Effector CD8-positive, alpha-beta T cell (primary cell): ENCODE results near the gene BIK.
A peak's percentile ranks its signal among the peaks of the same experiment; 100 is the strongest.
"Not testable (repeated sequence)": the region's sequence is repeated elsewhere in the genome, so short reads cannot be mapped to it uniquely, and the experiment has no call there.

Source experiments
- DNase-seq: peaks from one replicate; lab custom pipeline; 2025; lab: John Stamatoyannopoulos, UW

BIK gene

GRCh38 chr22:43134553-43134952 is 24.0 kb downstream of the BIK start:
- no peak for DNase-seq

GRCh38 chr22:43135565-43135964 is 25.0 kb downstream of the BIK start:
- DNase-seq, result no peak

DNA sequence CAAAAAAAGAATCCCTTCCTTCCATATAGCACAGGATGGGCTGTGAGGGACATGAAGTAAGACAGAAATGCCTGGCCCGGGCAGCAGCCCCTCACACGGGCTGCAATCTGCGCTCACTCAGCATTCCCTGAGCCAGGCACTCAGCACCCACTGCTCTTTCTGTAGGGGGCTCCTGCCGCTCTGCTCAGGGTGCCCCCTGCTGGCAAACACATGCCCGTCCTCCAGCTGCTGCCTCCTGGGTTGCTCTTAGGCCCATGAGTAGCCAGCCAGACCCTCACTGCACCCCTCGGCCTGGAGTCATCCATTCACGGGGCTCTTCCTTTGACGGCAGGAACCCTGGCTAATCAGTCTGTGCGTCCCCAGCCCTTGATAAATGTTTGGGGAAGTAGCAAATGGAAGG is 25.7 kb downstream of the BIK start:
- DNase-seq, result peak; percentile 24

DNA sequence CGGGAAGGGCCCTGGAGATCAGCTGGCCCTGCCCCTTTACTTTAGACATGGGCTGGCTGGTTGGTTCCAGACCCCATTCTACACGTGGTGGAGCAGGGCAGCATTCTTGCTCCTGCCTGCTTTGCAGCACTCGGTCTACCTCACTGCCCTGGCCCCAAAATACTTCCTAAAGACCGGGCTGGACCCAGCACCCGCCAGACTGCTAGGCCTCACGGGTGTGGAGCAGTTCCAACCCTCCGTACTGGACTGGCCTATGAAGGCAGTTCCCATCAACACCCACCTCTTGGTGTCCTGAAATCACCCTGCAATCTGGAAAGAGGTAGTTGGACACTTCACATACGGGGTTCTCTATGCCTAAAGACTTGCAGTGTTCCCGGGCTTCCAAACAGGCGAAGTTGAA is 26.3 kb downstream of the BIK start:
- DNase-seq, result no peak

DNA sequence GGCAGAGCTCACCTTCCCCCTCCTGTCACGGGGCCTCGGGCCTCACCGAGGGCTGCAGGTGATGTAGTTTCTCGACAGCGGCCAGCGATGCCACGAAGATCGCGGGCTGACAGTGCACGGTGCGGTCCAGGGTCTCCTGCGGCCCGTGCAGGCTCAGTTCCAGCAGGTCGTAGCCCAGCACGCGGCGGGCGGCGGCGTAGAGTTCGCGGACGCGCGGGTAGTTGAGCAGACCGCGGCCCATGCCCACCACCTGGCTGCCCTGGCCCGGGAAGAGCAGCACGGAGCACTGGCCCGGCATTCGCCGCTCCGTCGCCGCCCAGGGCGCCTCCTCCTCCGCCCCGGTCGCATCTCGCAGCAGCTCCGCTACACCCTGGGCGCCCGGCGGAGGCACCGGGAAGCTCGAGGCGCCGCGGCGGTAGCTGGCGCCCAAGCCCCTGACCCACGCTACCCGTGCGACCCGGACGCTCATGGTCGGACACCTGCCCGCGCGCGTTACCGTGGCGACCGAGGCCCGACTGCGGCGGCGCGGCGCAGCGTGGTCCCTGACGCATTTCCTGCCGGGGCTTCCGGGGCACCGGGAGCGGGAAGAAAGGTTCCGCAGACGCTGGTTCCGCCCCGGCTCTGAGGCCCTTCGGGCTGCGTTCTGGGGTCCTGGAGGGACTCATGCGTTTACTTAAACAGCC is 32.5 kb downstream of the BIK start, which contains the start of gene MCAT:
Gene MCAT, minus strand, starts transcription at position 519 of the 683 bp plus-strand sequence. Its CDS starts 50 bp downstream, at position 469.
- DNase-seq, result peak; percentile 65

GRCh38 chr22:43144949-43145348 is 34.4 kb downstream of the BIK start:
- DNase-seq, result no peak

DNA sequence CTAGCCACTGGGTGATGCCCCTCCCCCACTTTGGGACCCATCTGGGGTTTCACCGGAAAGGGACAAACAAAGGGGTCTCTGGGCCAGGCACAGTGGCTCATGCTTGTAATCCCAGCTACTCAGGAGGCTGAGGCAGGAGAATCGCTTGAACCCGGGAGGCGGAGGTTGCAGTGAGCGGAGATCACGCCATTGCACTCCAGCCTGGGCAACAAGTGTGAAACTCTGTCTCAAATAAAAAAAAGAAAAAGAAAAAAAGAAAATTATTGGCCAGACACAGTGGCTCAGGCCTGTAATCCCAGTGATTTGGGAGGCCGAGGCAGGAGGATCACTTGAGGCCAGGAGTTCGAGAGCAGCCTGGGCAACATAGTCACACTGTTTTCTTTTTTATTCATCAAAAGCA is 34.8 kb downstream of the BIK start:
- not testable (repeated sequence) for DNase-seq

- DNase-seq, result not testable (repeated sequence)
Observed at GRCh38 chr22:43146332-43146731, 35.8 kb downstream of the BIK start.

GRCh38 chr22:43147821-43148220 is 37.3 kb downstream of the BIK start:
- no peak for DNase-seq

DNA sequence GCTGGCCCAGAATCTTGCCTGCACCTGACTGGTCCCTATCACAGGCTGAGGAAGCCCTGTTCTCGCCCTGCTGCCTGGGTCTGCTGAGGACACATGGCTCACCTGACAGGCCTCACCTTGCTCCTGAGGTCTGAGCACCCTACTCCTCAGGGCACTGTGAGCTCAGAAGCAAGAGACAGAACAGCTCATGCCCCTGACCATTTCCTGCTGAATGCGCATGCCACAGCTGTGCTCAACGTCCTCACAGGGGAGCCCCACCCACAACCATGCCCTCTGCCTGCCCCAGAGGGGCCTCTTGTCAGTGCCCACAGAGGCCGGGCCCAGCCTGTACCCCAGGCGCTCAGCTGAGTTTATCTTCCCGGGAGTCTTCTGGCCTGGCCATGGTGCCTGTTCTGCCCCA is 38.0 kb downstream of the BIK start:
- no peak for DNase-seq

GRCh38 chr22:43150731-43151206 is 40.2 kb downstream of the BIK start:
- no peak for DNase-seq

DNA sequence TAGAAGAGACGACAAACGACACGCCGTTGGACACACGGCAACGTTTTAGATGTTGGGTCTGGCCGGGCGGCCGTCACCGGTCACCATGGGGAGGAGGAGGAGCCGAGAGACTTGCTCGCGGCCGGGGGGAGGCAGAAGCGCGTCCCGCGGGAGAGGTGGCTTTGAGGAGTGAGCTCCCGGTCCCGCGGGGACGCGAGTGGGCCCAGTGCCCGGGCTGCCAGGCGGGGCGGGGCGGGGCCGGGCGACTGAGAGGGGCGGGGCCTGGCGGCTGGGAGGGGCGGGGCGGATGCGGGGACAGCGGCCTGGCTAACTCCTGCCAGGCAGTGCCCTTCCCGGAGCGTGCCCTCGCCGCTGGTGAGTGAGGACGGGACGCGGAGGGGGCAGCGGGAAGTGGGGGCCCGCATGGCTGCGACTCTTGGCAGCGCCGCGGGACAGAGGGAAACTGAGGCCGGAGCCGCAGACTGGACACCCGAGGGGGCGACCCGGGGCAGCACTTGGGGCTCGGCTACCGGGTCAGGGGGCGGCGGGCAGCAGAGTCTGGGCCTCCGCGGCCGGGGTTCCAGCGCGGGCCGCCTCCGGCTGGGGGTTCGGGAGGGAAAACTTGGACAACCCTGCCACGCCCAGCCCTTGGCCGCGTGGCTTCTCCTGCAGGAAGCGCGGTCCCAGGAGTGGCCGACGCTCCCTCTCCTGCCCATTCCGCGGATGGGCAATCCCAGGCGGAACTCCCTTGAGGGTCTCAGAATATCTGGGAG is 40.9 kb downstream of the BIK start, which contains the start of gene TSPO:
Gene TSPO, plus strand, starts transcription at position 309 of the 752 bp plus-strand sequence. CDS start 7,680 bp downstream, outside the sequence.
- DNase-seq, result peak; percentile 58

GRCh38 chr22:43152003-43152356 is 41.4 kb downstream of the BIK start:
- DNase-seq, result no peak

GRCh38 chr22:43152357-43153071 is 42.0 kb downstream of the BIK start:
- peak; percentile 45 for DNase-seq

DNA sequence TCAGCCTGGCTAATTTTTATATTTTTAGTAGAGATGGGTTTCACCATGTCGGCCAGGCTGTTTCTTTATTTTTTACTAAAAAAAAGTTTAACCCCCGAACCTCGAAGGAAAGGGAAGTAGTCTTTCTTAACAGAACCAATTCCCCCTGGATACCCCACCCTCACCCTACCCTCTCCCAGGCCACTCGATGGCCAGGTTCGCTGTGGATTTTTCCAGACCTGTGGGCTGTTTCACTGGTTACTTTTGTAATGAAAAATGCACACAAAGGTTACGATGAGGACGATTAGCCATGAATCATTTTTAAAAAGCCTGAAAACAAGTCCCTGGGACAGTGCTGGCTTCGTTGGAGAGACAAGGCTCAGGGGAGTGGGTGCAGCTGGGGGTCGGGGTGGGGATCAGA is 43.3 kb downstream of the BIK start:
- no peak for DNase-seq

GRCh38 chr22:43154887-43155536 is 44.5 kb downstream of the BIK start:
- no peak for DNase-seq

DNA sequence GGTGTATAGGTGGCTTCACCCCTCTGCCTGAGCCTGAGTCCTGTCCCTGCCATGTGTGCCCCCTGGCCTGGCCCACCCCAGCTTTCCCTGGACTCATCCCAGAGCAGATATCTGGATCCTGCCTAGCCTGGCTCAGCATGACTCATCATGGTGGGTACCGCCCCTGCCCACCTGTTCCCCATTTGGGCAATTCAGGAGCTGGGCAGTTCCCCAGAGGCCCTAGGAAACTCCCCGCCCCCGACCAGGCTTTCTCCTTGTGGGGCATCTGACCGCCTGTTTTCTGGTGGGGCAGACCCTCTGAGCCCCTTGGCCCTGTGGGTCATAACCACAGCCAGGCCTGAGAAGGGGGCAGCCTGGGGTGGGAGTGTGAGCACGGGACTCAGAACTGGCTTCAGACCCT is 45.2 kb downstream of the BIK start:
- no peak for DNase-seq

- DNase-seq, result no peak
Observed at GRCh38 chr22:43156413-43156812, 45.9 kb downstream of the BIK start.

GRCh38 chr22:43157874-43158546 is 47.5 kb downstream of the BIK start:
- DNase-seq, result no peak

DNA sequence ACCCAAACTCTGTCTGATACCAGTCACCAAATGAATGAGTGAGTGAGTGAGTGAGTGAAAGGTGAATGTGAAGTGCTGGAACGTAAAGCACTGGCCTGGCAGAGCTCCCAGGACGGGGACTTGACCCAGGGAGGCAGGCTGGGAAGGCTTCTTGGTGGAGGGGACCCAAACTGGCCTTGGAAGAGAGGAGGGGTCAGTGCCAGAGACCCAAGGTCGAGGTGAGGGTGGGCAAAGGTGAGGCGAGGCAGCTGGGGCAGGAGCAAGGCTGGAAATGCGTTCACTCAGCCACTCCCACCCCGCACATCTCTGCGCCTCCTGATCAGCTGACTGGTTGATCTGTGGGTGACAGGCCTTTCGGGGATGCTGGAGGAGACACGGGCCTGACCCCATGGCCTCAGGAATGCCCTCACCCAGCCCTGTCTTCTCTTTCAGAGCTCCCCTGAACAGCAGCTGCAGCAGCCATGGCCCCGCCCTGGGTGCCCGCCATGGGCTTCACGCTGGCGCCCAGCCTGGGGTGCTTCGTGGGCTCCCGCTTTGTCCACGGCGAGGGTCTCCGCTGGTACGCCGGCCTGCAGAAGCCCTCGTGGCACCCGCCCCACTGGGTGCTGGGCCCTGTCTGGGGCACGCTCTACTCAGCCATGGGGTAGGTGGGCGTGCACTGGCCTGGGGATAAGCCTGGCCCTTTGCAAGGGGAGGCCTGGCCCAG is 48.4 kb downstream of the BIK start:
- no peak for DNase-seq
